Neural progenitor cell (in vitro differentiated cells): Measurements from ENCODE around the gene PRDM16. TPM values are rescaled to one million over a fixed set of nuclear protein-coding genes. Genes with fewer than 3 reads are reported as not detected.
A peak's percentile ranks its signal among the peaks of the same experiment; 100 is the strongest.

Source experiments
- DNase-seq: peaks from one replicate; pipeline ENCODE4 v3.0.0-alpha.2; 2016; ENCODE audit warnings: low spot score
- H2AFZ ChIP-seq: fragments of 200-600 bp; sonication (generic); replicated peaks from 2 replicates; pipeline ENCODE4 v1.6.1; 2016; ENCODE audit warnings: antibody characterized with exemption
- H3F3A ChIP-seq: fragments of 200-600 bp; sonication (generic); 2 replicates; pipeline ENCODE4 v1.6.1; 2016; ENCODE audit warnings: antibody characterized with exemption, low read depth
- H3K27ac ChIP-seq: fragments of 200-600 bp; sonication (generic); 2 replicates; pipeline ENCODE4 v1.5.1; 2016; ENCODE audit warnings: mild to moderate bottlenecking
- H3K27me3 ChIP-seq: fragments of 200-600 bp; sonication (generic); 2 replicates; pipeline ENCODE4 v1.6.1; 2016; ENCODE audit warnings: mild to moderate bottlenecking, moderate library complexity
- H3K36me3 ChIP-seq: fragments of 200-600 bp; sonication (generic); 2 replicates; pipeline ENCODE4 v1.5.1; 2016
- H3K4me1 ChIP-seq: fragments of 200-600 bp; sonication (generic); 2 replicates; pipeline ENCODE4 v1.6.1; 2016; ENCODE audit warnings: mixed run types
- H3K4me2 ChIP-seq: fragments of 200-600 bp; sonication (generic); 2 replicates; pipeline ENCODE4 v1.6.1; 2016
- H3K4me3 ChIP-seq: fragments of 200-600 bp; sonication (generic); 2 replicates; pipeline ENCODE4 v1.5.1; 2016
- H3K79me2 ChIP-seq: fragments of 200-600 bp; sonication (generic); 2 replicates; pipeline ENCODE4 v1.6.1; 2016; ENCODE audit warnings: low read depth
- H3K9ac ChIP-seq: fragments of 200-600 bp; sonication (generic); 2 replicates; pipeline ENCODE4 v1.6.1; 2016
- H3K9me3 ChIP-seq: fragments of 200-600 bp; sonication (generic); 2 replicates; pipeline ENCODE4 v1.5.1; 2016; ENCODE audit warnings: low read depth
- H4K20me1 ChIP-seq: fragments of 200-600 bp; sonication (generic); 2 replicates; pipeline ENCODE4 v1.6.1; 2016; ENCODE audit warnings: low read depth
- H3K27ac Mint-ChIP-seq: 3 replicates; pipeline ENCODE4 v1.8.0; 2021; ENCODE audit warnings: mixed read lengths
- H3K27me3 Mint-ChIP-seq: 2 replicates; pipeline ENCODE4 v1.8.0; 2022; ENCODE audit warnings: low read depth, mild to moderate bottlenecking, inconsistent platforms, moderate library complexity, mixed read lengths; ENCODE audit not compliant: insufficient read depth
- H3K36me3 Mint-ChIP-seq: 3 replicates; pipeline ENCODE4 v1.8.0; 2021; ENCODE audit warnings: mixed read lengths
- H3K4me1 Mint-ChIP-seq: 3 replicates; pipeline ENCODE4 v1.8.0; 2021; ENCODE audit warnings: mixed read lengths
- H3K4me3 Mint-ChIP-seq: 3 replicates; pipeline ENCODE4 v1.8.0; 2021; ENCODE audit warnings: mild to moderate bottlenecking, moderate library complexity, mixed read lengths
- H3K9me3 Mint-ChIP-seq: 3 replicates; pipeline ENCODE4 v1.8.0; 2020; ENCODE audit warnings: mixed read lengths
- CTCF ChIP-seq: fragments of 200-600 bp; sonication (generic); IDR thresholded peaks from 2 replicates; pipeline ENCODE4 v1.5.1; 2017; ENCODE audit warnings: antibody characterized with exemption, mild to moderate bottlenecking
- EZH2 ChIP-seq: fragments of 200-600 bp; sonication (generic); IDR thresholded peaks from 2 replicates; pipeline ENCODE4 v1.6.1; 2017; ENCODE audit warnings: antibody characterized with exemption, mild to moderate bottlenecking, moderate library complexity
- EZH2phosphoT487 ChIP-seq: fragments of 200-600 bp; sonication (generic); IDR thresholded peaks from 2 replicates; pipeline ENCODE4 v1.6.1; 2017; ENCODE audit warnings: antibody characterized with exemption
- total RNA-seq: library from RNA; depleted of rRNA; stranded (reverse); fragments of >200 nt; gene quantifications from 2 replicates; pipeline ENCODE4 v1.2.3, GENCODE V29; 2015; ENCODE audit warnings: low replicate concordance

The PRDM16 gene
- total RNA-seq, 1 donor from 2014 or later = 1.9 TPM

- H3K4me1 ChIP-seq = peaks cover 45% of the 10 kb centered on the region
- peaks cover 15% of the 10 kb centered on the region for H3F3A ChIP-seq
- no peak for TF ChIP-seq CTCF
- TF ChIP-seq EZH2phosphoT487 = no peak
- no peak for TF ChIP-seq EZH2
- no peaks in the 10 kb centered on the region for H3K36me3 ChIP-seq
- Mint-ChIP-seq H3K27me3 (peaks cover 11% of the 10 kb centered on the region), H3K36me3 (no peaks in the 10 kb centered on the region), H3K9me3 (no peaks in the 10 kb centered on the region), H3K4me1 (peaks cover 71% of the 10 kb centered on the region), H3K27ac (peak overlapping the region; percentile 26), H3K4me3 (peak overlapping the region; percentile 13)
- H3K4me3 ChIP-seq = no peak overlapping the region
- H3K27me3 ChIP-seq = no peaks in the 10 kb centered on the region
- no peaks in the 10 kb centered on the region for H3K9me3 ChIP-seq
- H3K9ac ChIP-seq = no peak overlapping the region
- no peak overlapping the region for H3K27ac ChIP-seq
- H3K4me2 ChIP-seq = no peak overlapping the region
- no peaks in the 10 kb centered on the region for H3K79me2 ChIP-seq
- DNase-seq = no peak
- H2AFZ ChIP-seq = no peak overlapping the region
- H4K20me1 ChIP-seq = no peaks in the 10 kb centered on the region
Observed at GRCh38 chr1:3113741-3114056, 44.7 kb downstream of the PRDM16 start.

- Histone ChIP-seq H3K27ac (no peak overlapping the region), H3K9me3 (no peaks in the 10 kb centered on the region), H3K36me3 (no peaks in the 10 kb centered on the region), H3K4me3 (no peak overlapping the region), H2AFZ (no peak overlapping the region), H3K4me1 (peaks cover 45% of the 10 kb centered on the region), H3K79me2 (no peaks in the 10 kb centered on the region), H3K4me2 (no peak overlapping the region), H3F3A (peaks cover 15% of the 10 kb centered on the region), H3K9ac (no peak overlapping the region), H4K20me1 (no peaks in the 10 kb centered on the region), H3K27me3 (no peaks in the 10 kb centered on the region)
- Mint-ChIP-seq H3K4me1 (peaks cover 71% of the 10 kb centered on the region), H3K27me3 (peaks cover 9% of the 10 kb centered on the region), H3K9me3 (no peaks in the 10 kb centered on the region), H3K36me3 (no peaks in the 10 kb centered on the region), H3K4me3 (no peak overlapping the region), H3K27ac (peak overlapping the region; percentile 26)
- TF ChIP-seq CTCF (no peak), EZH2 (no peak)
- no peak for DNase-seq
Observed at GRCh38 chr1:3114131-3114744, 45.2 kb downstream of the PRDM16 start.

- Histone ChIP-seq H3K27ac (no peak overlapping the region), H4K20me1 (no peaks in the 10 kb centered on the region), H3K36me3 (no peaks in the 10 kb centered on the region), H3K9me3 (no peaks in the 10 kb centered on the region), H3K9ac (no peak overlapping the region), H3K4me1 (peaks cover 48% of the 10 kb centered on the region), H3K4me3 (no peak overlapping the region), H3F3A (peaks cover 15% of the 10 kb centered on the region), H3K79me2 (no peaks in the 10 kb centered on the region), H3K4me2 (no peak overlapping the region), H3K27me3 (no peaks in the 10 kb centered on the region), H2AFZ (no peak overlapping the region)
- Mint-ChIP-seq H3K9me3 (no peaks in the 10 kb centered on the region), H3K27ac (no peak overlapping the region), H3K36me3 (no peaks in the 10 kb centered on the region), H3K27me3 (peaks cover 10% of the 10 kb centered on the region), H3K4me1 (peaks cover 72% of the 10 kb centered on the region), H3K4me3 (no peak overlapping the region)
- no peak for DNase-seq
- no peak for TF ChIP-seq EZH2
- no peak for TF ChIP-seq CTCF
- TF ChIP-seq EZH2phosphoT487 = no peak
Observed at GRCh38 chr1:3114846-3115245, 45.8 kb downstream of the PRDM16 start.
